Measurements from ENCODE around the gene TMEM54.

TMEM54 gene

GRCh38 chr1:32881291-32881690 is 19.9 kb downstream of the TMEM54 start:
- H3K4me3 ChIP-seq (ENCODE audit: low read depth, low read length): no peak overlapping the region
- TF ChIP-seq CTCF (IDR thresholded peaks at IDR 0.05; ENCODE audit: borderline replicate concordance, insufficient read depth, low read depth, low read length): no peak

- no peak overlapping the region for H3K4me3 ChIP-seq (ENCODE audit: low read depth, low read length)
- TF ChIP-seq CTCF (IDR thresholded peaks at IDR 0.05; ENCODE audit: borderline replicate concordance, insufficient read depth, low read depth, low read length): no peak
Measured at GRCh38 chr1:32878637-32879041, 22.6 kb downstream of the TMEM54 start.

GRCh38 chr1:32878183-32878582 is 23.0 kb downstream of the TMEM54 start:
- no peak for TF ChIP-seq CTCF (IDR thresholded peaks at IDR 0.05; ENCODE audit: borderline replicate concordance, insufficient read depth, low read depth, low read length)

GRCh38 chr1:32877211-32878110 is 23.7 kb downstream of the TMEM54 start:
- TF ChIP-seq CTCF (IDR thresholded peaks at IDR 0.05; ENCODE audit: borderline replicate concordance, insufficient read depth, low read depth, low read length): no peak

More at GRCh38 chr1:32878183-32878582, 23.0 kb downstream of the TMEM54 start:
- H3K4me3 ChIP-seq (ENCODE audit: low read depth, low read length): no peak overlapping the region

GRCh38 chr1:32876341-32877210 is 24.6 kb downstream of the TMEM54 start:
- TF ChIP-seq CTCF (IDR thresholded peaks at IDR 0.05; ENCODE audit: borderline replicate concordance, insufficient read depth, low read depth, low read length): peak; percentile 97
- no peak overlapping the region for H3K4me3 ChIP-seq (ENCODE audit: low read depth, low read length)

More at GRCh38 chr1:32877211-32878110, 23.7 kb downstream of the TMEM54 start:
- H3K4me3 ChIP-seq (ENCODE audit: low read depth, low read length): no peak overlapping the region

- no peak overlapping the region for H3K4me3 ChIP-seq (ENCODE audit: low read depth, low read length)
- TF ChIP-seq CTCF (IDR thresholded peaks at IDR 0.05; ENCODE audit: borderline replicate concordance, insufficient read depth, low read depth, low read length): no peak
Measured at GRCh38 chr1:32874860-32875752, 26.1 kb downstream of the TMEM54 start.
